Cardiac fibroblast (primary cell): ENCODE results near the gene APOA4.

Source experiments
- DNase-seq, 2 donors: peaks; one replicate each; pipeline versions ENCODE4 v3.0.0 to v3.0.0-alpha.2; 2010; ENCODE audit warnings: low read depth in 2 of 2
- H3K4me3 ChIP-seq, 2 donors: replicated peaks in 1 of 2; 1 replicate in 1 of 2; 2 replicates in 1 of 2; pipeline ENCODE4 v1.5.1; 2011; ENCODE audit warnings: low read depth in 2 of 2, low read length in 2 of 2, mild to moderate bottlenecking in 2 of 2, moderate library complexity in 1 of 2
- CTCF ChIP-seq: IDR thresholded peaks from one replicate; pipeline ENCODE4 v1.5.1; 2011; ENCODE audit warnings: low read depth, mild to moderate bottlenecking, low read length, inconsistent platforms

The APOA4 gene

GRCh38 chr11:116866804-116867455 is 43.8 kb upstream of the APOA4 start:
- no peak for DNase-seq
- TF ChIP-seq CTCF: no peak
- no peak overlapping the region for H3K4me3 ChIP-seq

GRCh38 chr11:116865696-116866095 is 42.6 kb upstream of the APOA4 start:
- peak in 1 of 2 donors; percentile 39 for DNase-seq
- no peak overlapping the region for H3K4me3 ChIP-seq
- no peak for TF ChIP-seq CTCF

DNA sequence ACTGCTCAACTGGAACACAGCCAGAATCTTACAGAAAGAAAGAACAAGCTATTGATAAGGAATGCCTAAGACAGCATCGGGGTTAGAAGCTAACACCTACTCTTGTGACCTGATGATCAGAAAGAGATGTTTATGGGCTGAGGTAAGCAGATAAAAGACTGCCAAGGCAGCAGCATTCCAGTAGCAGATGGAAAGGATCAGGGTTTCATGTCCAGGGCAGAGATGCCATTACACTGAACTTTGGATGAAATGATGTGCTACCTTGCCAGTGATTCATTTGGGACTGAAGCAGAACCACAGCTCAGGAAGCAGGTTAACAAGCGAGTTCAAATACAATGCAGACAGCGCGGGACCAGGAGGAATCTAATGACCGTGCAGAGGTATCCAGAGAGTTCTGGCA is 41.4 kb upstream of the APOA4 start:
- DNase-seq: no peak
- TF ChIP-seq CTCF: no peak
- H3K4me3 ChIP-seq: no peak overlapping the region

GRCh38 chr11:116862951-116863350 is 39.8 kb upstream of the APOA4 start:
- no peak for TF ChIP-seq CTCF
- no peak for DNase-seq
- no peak overlapping the region for H3K4me3 ChIP-seq

GRCh38 chr11:116862185-116862584 is 39.1 kb upstream of the APOA4 start:
- DNase-seq: no peak
- no peak for TF ChIP-seq CTCF

GRCh38 chr11:116861539-116861938 is 38.4 kb upstream of the APOA4 start:
- no peak overlapping the region for H3K4me3 ChIP-seq
- TF ChIP-seq CTCF: no peak
- DNase-seq: peak; percentile 58 to 83

More at GRCh38 chr11:116862185-116862584, 39.1 kb upstream of the APOA4 start:
- H3K4me3 ChIP-seq: no peak overlapping the region

GRCh38 chr11:116860303-116860702 is 37.2 kb upstream of the APOA4 start:
- no peak for DNase-seq
- TF ChIP-seq CTCF: no peak

More at GRCh38 chr11:116860303-116860702, 37.2 kb upstream of the APOA4 start:
- no peak overlapping the region for H3K4me3 ChIP-seq
